Gastrocnemius medialis (tissue), 4 donors: ENCODE measurements around the gene CACNB4. TPM values are rescaled to one million over a fixed set of nuclear protein-coding genes. Genes with fewer than 3 reads are reported as not detected.

Experiments
- ATAC-seq, 2 donors: fragments of 150-250 bp; one replicate each; pipeline ENCODE4 v1.9.1; 2016
- DNase-seq, 2 donors: peaks; one replicate each; pipeline ENCODE4 v3.0.0-alpha.2; 2019
- H3K27ac ChIP-seq, 4 donors: fragments of 200-600 bp; sonication (generic); 1 replicate in 1 of 4; 2 replicates in 3 of 4; pipeline ENCODE4 v1.5.1; 2016 to 2018; ENCODE audit warnings: mild to moderate bottlenecking in 2 of 4, moderate library complexity in 1 of 4
- H3K27me3 ChIP-seq, 3 donors: fragments of 200-600 bp; sonication (generic) in 2 of 3; 1 replicate in 1 of 3; 2 replicates in 2 of 3; pipeline versions ENCODE4 v1.5.1 to v1.6.0; 2016 to 2019; ENCODE audit warnings: mild to moderate bottlenecking in 1 of 3, moderate library complexity in 1 of 3
- H3K36me3 ChIP-seq, 2 donors: fragments of 200-600 bp; sonication (generic) in 1 of 2; one replicate each; pipeline ENCODE4 v1.5.1; 2017 to 2018
- H3K4me1 ChIP-seq, 2 donors: fragments of 200-600 bp; sonication (generic) in 1 of 2; one replicate each; pipeline ENCODE4 v1.5.1; 2016 to 2017; ENCODE audit warnings: mild to moderate bottlenecking in 2 of 2
- H3K4me3 ChIP-seq, 4 donors: fragments of 200-600 bp; sonication (generic) in 3 of 4; 1 replicate in 1 of 4; 2 replicates in 3 of 4; pipeline ENCODE4 v1.5.1; 2016 to 2019; ENCODE audit warnings: mild to moderate bottlenecking in 2 of 4
- H3K9me3 ChIP-seq, 3 donors: fragments of 200-600 bp; sonication (generic) in 2 of 3; 1 replicate in 1 of 3; 2 replicates in 2 of 3; pipeline ENCODE4 v1.5.1; 2016 to 2019
- POLR2A ChIP-seq, 2 donors: fragments of 450-650 bp; IDR thresholded peaks; one replicate each; pipeline ENCODE4 v1.6.1; 2017; ENCODE audit warnings: antibody characterized with exemption in 2 of 2, mild to moderate bottlenecking in 2 of 2, moderate library complexity in 2 of 2
- in situ Hi-C, 4 donors: fragments of 200-750 bp; cut with MboI; loops; one replicate each; pipeline versions ENCODE4 v1.15.0 to v1.8.0; 2017; ENCODE audit warnings: low sequenced_read_pairs in 4 of 4
- intact Hi-C: fragments of 100-400 bp; cut with DNase I; formaldehyde crosslinking; loops from one replicate; pipeline ENCODE4 v1.15.1; 2023; ENCODE audit warnings: low total_unique reads
- total RNA-seq, 4 donors: library from RNA; depleted of rRNA; stranded (reverse); fragments of >200 nt; gene quantifications; one replicate each; pipeline versions ENCODE4 v1.1.0 to v1.2.3, GENCODE V29; 2016
- TF ChIP-seq, protein P1 (sequence below), 5 experiments: fragments of 450-650 bp in 3 of 5; fragments of 200-600 bp in 2 of 5; sonication (generic) in 2 of 5; IDR thresholded peaks in 4 of 5; conservative IDR thresholded peaks in 1 of 5; 1 replicate in 4 of 5; 2 replicates in 1 of 5; pipeline ENCODE4 v1.5.1; 2016 to 2019; ENCODE audit warnings: antibody characterized with exemption in 5 of 5, mild to moderate bottlenecking in 3 of 5, moderate library complexity in 3 of 5

Gene CACNB4
- total RNA-seq, 4 donors from 2014 or later = 0.04 to 0.56 (median 0.36) TPM

- peak overlapping the region; percentile 90 to 96 (median 95) for H3K27ac ChIP-seq
- no peak for DNase-seq
- H3K4me3 ChIP-seq = peak overlapping the region; percentile 87 to 94 (median 90)
- no peaks in the 10 kb centered on the region for H3K27me3 ChIP-seq
- H3K9me3 ChIP-seq = no peaks in the 10 kb centered on the region
- in situ Hi-C loops = loop anchor here in 2 of 4 donors (25.0 kb wide), 2 partner anchors 186 to 886 kb away; partner anchors contain the start of genes ARL6IP6 (in 1 of the 2) and PRPF40A (in 1 of the 2)
- intact Hi-C loops = loop anchor here (5.0 kb wide), 3 partner anchors 94 to 891 kb away; partner anchors contain the start of genes ARL6IP6, NEB and PRPF40A
- TF ChIP-seq POLR2A (IDR thresholded peaks at IDR 0.05) = no peak
- TF ChIP-seq, protein P1, sequence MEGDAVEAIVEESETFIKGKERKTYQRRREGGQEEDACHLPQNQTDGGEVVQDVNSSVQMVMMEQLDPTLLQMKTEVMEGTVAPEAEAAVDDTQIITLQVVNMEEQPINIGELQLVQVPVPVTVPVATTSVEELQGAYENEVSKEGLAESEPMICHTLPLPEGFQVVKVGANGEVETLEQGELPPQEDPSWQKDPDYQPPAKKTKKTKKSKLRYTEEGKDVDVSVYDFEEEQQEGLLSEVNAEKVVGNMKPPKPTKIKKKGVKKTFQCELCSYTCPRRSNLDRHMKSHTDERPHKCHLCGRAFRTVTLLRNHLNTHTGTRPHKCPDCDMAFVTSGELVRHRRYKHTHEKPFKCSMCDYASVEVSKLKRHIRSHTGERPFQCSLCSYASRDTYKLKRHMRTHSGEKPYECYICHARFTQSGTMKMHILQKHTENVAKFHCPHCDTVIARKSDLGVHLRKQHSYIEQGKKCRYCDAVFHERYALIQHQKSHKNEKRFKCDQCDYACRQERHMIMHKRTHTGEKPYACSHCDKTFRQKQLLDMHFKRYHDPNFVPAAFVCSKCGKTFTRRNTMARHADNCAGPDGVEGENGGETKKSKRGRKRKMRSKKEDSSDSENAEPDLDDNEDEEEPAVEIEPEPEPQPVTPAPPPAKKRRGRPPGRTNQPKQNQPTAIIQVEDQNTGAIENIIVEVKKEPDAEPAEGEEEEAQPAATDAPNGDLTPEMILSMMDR (IDR thresholded peaks at IDR 0.05 in 4 of 5, conservative IDR thresholded peaks at IDR 0.05 in 1 of 5) = no peak
- peaks cover 50 to 60% of the 10 kb centered on the region in 2 donors for H3K4me1 ChIP-seq
- H3K36me3 ChIP-seq = no peaks in the 10 kb centered on the region
- peak; percentile 6 to 13 for ATAC-seq
Measured at GRCh38 chr2:151826737-151827157, 272.1 kb downstream of the CACNB4 start.

GRCh38 chr2:151824886-151825285, 274.0 kb downstream of the CACNB4 start:
- ATAC-seq = no peak

DNA sequence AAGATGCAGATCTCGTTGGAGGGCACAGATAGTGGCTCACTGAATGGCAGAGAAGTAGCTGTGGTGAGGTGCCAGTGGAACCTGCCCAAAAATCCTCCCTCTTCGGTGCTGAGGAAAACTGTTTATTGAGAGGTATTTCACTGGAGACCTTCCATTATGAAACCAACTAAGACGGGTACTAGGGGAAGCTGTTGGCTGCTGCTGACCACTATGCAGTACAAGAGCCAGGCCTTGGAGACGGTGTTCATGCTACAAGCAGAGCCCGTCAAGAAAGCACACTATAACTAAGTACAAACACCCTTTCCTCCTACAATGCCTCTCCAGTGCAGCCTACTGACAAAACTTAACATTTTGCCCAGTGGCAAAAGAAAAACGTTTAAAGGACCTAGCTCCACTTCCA, 275.2 kb downstream of the CACNB4 start:
- Histone ChIP-seq H3K36me3 (no peaks in the 10 kb centered on the region), H3K27ac (peak overlapping the region in 3 of 4 donors; percentile 35 to 96 (median 96)), H3K27me3 (no peaks in the 10 kb centered on the region), H3K4me1 (peaks cover 56 to 58% of the 10 kb centered on the region in 2 donors), H3K4me3 (no peak overlapping the region), H3K9me3 (no peaks in the 10 kb centered on the region)
- no peak for DNase-seq
- intact Hi-C loops = no loop called here
- in situ Hi-C loops = no loop called here
- no peak for ATAC-seq
- TF ChIP-seq, protein P1 (IDR thresholded peaks at IDR 0.05 in 4 of 5, conservative IDR thresholded peaks at IDR 0.05 in 1 of 5) = no peak
- no peak for TF ChIP-seq POLR2A (IDR thresholded peaks at IDR 0.05)

More at GRCh38 chr2:151824886-151825285, 274.0 kb downstream of the CACNB4 start:
- in situ Hi-C loops (loop anchor here in 2 of 4 donors (25.0 kb wide), 2 partner anchors 187 to 887 kb away; partner anchors contain the start of genes ARL6IP6 (in 1 of the 2) and PRPF40A (in 1 of the 2)), intact Hi-C loops (loop anchor here (5.0 kb wide), 3 partner anchors 93 to 892 kb away; partner anchors contain the start of genes ARL6IP6, NEB and PRPF40A)
- Histone ChIP-seq H3K4me1 (peaks cover 56 to 63% of the 10 kb centered on the region in 2 donors), H3K27ac (peak overlapping the region in 3 of 4 donors; percentile 90 to 96 (median 96)), H3K9me3 (no peaks in the 10 kb centered on the region), H3K36me3 (no peaks in the 10 kb centered on the region), H3K27me3 (no peaks in the 10 kb centered on the region), H3K4me3 (no peak overlapping the region)
- no peak for DNase-seq
- TF ChIP-seq POLR2A (IDR thresholded peaks at IDR 0.05) = no peak
- TF ChIP-seq, protein P1 (IDR thresholded peaks at IDR 0.05 in 4 of 5, conservative IDR thresholded peaks at IDR 0.05 in 1 of 5) = no peak

DNA sequence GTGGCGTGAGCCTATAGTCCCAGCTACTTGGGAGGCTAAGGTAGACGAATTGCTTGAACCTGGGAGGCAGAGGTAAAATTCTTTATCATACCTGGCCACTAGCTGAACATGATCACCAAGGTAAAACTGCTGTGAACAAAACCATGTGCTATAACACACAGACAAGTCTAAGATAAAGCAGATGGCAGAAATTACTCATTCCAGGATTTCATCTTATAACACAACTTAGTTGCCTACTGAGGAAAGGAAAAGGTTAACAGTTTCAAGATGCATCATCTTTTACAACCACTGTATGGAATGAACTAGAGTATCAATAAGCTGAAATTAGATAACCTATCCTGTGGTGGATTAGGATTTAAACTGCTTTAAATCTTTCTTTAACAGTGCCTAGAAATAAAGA, 278.9 kb downstream of the CACNB4 start:
- no peak overlapping the region for H3K4me3 ChIP-seq
- ATAC-seq = no peak
- H3K36me3 ChIP-seq = no peaks in the 10 kb centered on the region
- peaks cover 33 to 36% of the 10 kb centered on the region in 2 donors for H3K4me1 ChIP-seq
- no peaks in the 10 kb centered on the region for H3K27me3 ChIP-seq
- TF ChIP-seq POLR2A (IDR thresholded peaks at IDR 0.05) = no peak
- TF ChIP-seq, protein P1 (IDR thresholded peaks at IDR 0.05 in 4 of 5, conservative IDR thresholded peaks at IDR 0.05 in 1 of 5) = no peak
- H3K27ac ChIP-seq = no peak overlapping the region
- no peak for DNase-seq
- in situ Hi-C loops (loop anchor here in 1 of 4 donors (10.0 kb wide), 1 partner anchor 125 kb away; no protein-coding TSS in a partner anchor), intact Hi-C loops (loop anchor here (2.0 kb wide), 1 partner anchor 73 kb away; no protein-coding TSS in a partner anchor)
- H3K9me3 ChIP-seq = no peaks in the 10 kb centered on the region
